HPDE6-E6E7 (cell line): ENCODE measurements around the gene FOXN3.

Source experiments
- DNase-seq: peaks from one replicate; pipeline ENCODE4 v3.0.0; 2011; ENCODE audit warnings: missing footprints; ENCODE audit errors: extremely low spot score

FOXN3 gene

GRCh38 chr14:89409961-89410360 is 7.1 kb downstream of the FOXN3 start:
- no peak for DNase-seq

DNA sequence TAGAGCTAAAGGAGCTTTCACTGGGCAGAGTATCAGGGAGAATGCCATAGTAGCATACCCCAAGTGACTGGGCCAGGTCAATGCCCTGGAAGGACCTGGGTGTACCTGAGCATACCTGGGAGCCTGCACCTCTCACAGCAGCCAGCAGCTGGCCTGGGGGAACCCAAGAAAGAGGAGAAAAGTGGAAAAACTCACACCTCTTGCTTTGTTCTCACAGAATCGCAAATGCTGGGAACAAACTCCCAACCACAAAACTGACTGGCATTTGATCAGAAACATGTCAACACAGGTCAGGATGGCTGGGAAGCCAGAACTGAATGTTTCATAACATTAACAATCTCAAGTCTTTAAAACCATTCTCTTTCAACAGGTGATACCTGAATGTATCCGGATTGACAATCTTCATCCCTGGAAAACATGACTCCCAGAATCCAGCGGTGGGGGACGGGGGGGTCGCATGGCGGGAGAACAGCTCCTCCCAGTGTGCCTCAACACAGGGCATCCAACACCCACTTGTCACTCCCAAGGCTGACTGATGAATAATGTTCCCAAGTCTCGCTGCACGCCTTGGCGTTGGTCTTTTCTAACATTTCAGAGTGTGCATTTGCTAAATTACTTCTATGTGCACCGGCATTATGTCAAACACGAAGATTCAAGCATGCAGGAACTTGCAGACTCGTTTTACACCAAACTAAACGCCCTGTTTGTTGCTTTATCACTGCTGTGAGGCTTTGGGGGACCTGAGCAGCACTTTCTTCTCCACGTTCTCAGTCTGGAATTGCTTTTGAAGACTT is 7.9 kb downstream of the FOXN3 start:
- DNase-seq, result peak; percentile 73

GRCh38 chr14:89407856-89408255 is 9.2 kb downstream of the FOXN3 start:
- DNase-seq, result no peak

GRCh38 chr14:89406941-89407340 is 10.1 kb downstream of the FOXN3 start:
- DNase-seq, result no peak

DNA sequence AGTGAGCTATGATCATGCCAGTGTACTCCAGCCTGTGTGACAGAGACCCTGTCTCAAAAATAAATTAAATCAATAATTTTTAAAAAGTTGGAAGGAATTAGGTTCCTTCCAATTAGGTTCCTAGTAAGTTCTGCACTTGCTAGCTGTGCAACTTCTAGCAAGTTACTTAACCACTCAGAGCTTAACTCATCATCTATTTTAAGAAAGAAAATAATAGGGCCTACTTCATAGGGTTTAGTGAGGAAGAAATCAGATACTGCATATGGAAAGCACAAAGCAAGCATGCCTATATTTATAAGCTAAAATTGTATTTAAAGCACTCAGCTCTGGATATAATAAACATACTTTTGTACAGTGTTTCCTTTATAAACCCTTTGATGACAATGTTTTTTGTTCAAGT is 10.7 kb downstream of the FOXN3 start:
- DNase-seq, result no peak

- DNase-seq, result no peak
These were observed 11.3 kb downstream of the FOXN3 start for GRCh38 chr14:89405712-89406111.

DNA sequence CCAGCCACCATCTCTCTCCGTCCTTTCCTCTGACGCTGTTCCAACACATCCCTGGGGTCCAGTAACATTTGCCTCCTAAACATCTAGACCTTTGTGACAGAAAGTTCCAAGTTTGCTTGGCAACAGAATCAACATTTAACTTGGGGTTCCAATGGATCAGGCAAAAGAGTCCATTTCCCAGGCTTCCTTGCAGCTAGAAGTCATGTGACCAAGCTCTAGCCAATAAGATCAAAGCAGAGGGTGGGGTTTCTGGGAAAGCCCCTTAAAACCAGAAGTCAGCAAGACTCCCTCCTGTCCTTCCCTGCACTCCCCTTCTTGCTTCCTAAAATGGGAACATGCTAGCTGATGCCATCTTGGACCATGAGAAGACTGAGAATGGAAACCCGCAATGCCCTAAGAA is 14.7 kb downstream of the FOXN3 start:
- no peak for DNase-seq

- no peak for DNase-seq
These were observed 15.3 kb downstream of the FOXN3 start for GRCh38 chr14:89401761-89402160.

DNA sequence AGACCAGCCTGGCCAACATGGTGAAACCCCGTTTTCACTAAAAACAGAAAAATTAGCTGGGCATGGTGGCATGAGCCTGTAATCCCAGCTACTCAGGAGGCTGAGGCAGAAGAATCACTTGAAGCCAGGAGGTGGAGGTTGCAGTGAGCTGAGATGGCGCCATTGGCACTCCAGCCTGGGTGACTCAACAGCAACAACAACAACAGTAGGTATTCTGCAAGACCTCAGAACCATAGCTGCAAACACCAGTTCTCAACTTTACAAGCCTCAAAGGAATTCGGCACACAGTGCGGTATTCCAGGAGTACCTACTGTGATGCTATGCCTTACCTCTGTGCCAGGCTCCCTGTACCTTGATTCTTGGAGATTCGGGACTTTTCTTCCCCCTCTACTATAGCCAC is 15.8 kb downstream of the FOXN3 start:
- no peak for DNase-seq

- DNase-seq, result no peak
These were observed 16.5 kb downstream of the FOXN3 start for GRCh38 chr14:89400529-89400928.

DNA sequence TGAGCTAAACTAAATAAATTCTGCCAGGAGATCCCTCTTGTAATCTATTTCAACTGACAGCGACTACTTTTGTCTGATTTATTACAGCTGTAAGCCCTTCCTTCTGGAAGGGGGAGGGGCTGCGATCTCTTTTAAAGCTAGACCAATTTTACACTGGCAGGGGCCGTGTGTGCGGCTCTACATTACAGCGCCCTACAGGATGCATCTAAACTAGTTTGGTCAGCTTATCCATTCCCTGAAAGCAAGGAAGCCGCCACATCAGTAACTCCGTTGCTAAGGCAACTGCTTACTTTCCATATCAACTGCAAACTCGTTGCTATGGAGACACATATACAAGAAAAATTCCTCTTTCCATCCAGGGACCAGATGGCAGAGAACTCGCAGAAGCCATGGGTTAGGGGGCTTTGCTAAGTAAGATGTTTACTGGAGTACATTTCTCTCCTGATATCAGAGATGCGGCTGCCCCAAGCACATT is 17.4 kb downstream of the FOXN3 start:
- DNase-seq, result no peak

DNA sequence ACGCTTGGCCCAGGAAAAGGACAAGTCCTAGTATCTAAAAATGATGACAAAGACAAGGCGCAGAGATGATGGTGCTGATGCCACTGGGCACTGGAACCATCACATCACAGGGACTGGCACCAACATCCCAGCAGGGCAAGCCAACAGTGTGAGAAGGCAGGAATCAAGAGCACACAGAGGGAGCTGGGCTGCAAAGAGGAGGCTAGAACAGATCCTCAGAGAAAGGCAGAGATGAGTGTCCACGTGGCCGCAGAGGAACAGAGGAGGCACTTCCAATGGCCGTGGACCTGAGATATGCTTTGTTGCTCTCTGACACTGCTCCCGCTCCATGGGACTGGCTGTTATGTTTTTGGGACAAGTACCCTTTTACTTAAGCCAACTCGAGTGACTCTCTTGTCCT is 17.9 kb downstream of the FOXN3 start:
- DNase-seq, result no peak

- DNase-seq, result no peak
These were observed 19.3 kb downstream of the FOXN3 start for GRCh38 chr14:89397569-89398230.

DNA sequence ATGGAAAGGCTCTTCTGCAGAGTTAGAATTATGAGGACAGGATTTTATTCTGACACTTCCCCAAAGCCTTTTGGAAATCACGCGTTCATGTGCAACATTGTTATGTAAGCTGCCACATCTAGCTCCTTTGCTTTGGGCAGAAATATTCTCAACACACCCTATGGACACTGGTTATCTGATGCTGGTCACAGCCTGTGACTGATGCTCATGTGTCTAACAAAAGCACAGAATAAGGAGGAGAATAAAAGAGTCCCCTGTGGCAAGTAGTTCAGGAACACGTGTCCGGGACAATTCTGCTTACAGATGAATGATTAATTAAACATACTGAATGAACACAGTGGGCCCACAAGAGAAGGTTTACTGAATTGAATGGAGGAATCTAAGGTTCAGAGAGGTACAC is 22.1 kb downstream of the FOXN3 start:
- no peak for DNase-seq

- DNase-seq, result no peak
These were observed 23.7 kb downstream of the FOXN3 start for GRCh38 chr14:89393222-89393745.

DNA sequence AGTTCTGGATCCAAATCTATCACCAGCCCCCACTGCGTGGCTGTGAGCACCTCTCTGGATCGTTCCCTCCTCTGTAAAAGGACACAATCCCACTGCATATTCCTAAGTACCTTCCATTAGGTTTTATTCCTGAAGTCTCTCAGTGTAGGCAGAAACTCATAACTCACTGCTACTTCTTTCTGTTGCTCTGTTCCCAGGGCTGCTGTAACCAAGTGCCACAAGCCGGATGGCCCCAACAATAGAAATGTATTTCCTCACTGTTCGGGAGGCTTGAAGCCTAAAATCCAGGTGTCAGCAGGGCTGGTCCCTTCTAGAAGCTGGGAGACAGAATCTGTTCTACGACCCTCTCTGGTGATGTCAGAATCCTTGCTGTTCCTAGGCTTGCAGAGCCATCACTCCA is 24.9 kb downstream of the FOXN3 start:
- DNase-seq, result no peak

DNA sequence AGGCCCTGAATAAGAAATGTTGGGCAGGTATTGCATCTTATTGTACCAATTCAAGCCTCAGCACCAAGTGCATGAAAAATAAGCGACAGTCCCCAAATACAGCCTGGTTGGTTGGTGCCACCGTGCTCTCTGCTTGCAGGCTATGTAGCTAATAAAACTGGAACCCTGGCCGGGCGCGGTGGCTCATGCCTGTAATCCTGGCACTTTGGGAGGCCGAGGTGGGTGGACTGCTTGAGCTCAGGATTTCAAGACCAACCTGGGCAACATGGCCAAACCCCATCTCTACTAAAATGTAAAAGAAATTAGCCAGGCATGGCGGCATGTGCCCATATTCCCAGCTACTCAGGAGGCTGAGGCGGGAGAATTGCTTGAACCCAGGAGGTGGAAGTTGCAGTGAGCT is 25.5 kb downstream of the FOXN3 start:
- no peak for DNase-seq

DNA sequence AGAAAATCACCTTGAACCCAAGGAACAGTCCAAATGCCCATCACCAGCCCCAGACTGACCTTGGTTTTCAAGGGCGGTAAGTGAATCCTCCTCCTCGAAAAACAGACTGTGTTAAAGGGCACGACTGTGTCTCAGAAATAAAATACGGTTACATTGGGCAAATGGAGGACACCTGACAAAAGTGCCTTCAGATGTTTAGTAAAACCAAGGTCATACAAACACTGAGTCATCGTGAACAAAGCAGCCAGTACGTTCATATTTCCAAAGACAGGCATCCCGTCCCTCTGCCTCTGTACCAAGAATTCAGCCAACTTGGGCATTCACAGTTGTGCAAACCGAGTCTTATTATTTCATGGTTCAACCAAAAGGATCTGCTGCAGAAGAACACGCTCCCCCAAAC is 25.9 kb downstream of the FOXN3 start:
- no peak for DNase-seq

DNA sequence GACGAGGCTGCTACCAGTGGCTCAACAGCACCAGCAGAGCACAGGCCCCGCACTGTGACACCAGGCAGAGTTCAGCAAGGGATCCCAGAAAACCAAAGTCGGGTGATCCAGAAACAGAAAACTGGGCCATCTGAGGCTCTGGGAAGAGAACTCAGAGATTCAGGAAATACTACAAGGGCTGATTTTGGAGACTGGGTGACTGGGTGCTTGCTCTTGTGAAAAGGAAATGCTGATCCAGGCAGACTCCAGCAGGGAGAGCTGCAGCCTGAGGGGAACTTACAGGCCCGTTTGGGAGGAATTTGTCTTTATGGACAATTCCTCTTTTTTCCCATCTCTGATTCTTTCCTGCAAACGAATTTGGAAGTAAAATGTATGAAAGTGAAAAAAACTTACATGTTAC is 28.2 kb downstream of the FOXN3 start:
- no peak for DNase-seq

- no peak for DNase-seq
These were observed 28.9 kb downstream of the FOXN3 start for GRCh38 chr14:89387922-89388685.

- no peak for DNase-seq
These were observed 30.7 kb downstream of the FOXN3 start for GRCh38 chr14:89386212-89386886.

- no peak for DNase-seq
These were observed 32.4 kb downstream of the FOXN3 start for GRCh38 chr14:89384636-89385035.
